Inflammatory macrophage (primary cell): Measurements from ENCODE around the gene LYVE1.
A peak's percentile ranks its signal among the peaks of the same experiment; 100 is the strongest.
"Not testable (repeated sequence)": the region's sequence is repeated elsewhere in the genome, so short reads cannot be mapped to it uniquely, and the experiment has no call there.

ENCODE experiments used
- DNase-seq, 2 donors: peaks; one replicate each; pipeline ENCODE4 v3.0.0-alpha.2; 2020 to 2022
- total RNA-seq, 18 experiments: gene quantifications; one replicate each; lab custom pipeline; 2026; ENCODE audit warnings: mixed read lengths in 6 of 18, inconsistent platforms in 2 of 18; lab: John Stamatoyannopoulos, UW

The LYVE1 gene, protein sequence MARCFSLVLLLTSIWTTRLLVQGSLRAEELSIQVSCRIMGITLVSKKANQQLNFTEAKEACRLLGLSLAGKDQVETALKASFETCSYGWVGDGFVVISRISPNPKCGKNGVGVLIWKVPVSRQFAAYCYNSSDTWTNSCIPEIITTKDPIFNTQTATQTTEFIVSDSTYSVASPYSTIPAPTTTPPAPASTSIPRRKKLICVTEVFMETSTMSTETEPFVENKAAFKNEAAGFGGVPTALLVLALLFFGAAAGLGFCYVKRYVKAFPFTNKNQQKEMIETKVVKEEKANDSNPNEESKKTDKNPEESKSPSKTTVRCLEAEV
- total RNA-seq: 0 to 0.12 (median 0) reads per million in 18 experiments

DNA sequence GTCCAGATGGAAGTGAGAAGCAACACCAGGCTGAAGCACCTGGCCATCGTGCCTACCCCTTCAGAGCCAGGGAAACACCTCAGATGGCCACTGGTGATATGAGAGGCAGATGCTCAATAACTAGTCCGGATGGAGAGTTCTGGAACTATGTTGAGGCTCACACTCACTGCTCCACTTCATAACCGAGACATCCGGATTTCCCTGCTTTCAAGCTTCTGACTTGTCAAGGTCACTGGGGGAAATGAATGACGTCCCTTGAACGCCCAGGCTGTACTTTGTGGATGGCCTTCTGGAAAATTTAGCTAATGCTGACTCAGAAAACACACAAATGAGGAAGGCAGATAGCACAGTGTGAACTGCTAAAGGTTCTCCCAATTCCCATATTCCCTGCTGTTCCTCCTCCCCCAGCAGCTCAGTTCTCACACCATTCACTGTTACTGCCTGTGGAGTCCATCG lies at the start of gene LYVE1:
LYVE1 (minus strand) TSS at position 180 of the 456 bp plus-strand sequence; CDS start at position 47, 133 bp downstream.
- DNase-seq: no peak

DNA sequence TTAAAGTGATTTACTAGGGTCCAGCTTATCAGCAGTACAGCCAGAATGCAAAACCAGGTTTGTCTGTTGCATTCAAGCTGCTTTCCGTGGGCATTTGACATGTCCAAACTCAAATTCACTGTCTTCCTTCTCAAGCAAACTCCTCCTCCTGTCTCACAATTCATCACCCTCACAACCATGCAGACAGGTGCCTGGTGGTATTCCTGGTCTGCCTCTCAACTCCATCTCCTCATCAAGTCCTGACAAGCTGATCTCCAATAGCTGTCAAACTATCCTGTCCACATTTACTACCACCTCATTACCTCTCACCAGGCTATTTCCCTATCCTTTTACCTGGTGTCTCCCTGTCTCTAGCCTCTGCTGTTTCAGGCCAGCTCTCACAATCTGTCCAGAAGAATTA lies 49.1 kb upstream of the LYVE1 start:
- DNase-seq: no peak

DNA sequence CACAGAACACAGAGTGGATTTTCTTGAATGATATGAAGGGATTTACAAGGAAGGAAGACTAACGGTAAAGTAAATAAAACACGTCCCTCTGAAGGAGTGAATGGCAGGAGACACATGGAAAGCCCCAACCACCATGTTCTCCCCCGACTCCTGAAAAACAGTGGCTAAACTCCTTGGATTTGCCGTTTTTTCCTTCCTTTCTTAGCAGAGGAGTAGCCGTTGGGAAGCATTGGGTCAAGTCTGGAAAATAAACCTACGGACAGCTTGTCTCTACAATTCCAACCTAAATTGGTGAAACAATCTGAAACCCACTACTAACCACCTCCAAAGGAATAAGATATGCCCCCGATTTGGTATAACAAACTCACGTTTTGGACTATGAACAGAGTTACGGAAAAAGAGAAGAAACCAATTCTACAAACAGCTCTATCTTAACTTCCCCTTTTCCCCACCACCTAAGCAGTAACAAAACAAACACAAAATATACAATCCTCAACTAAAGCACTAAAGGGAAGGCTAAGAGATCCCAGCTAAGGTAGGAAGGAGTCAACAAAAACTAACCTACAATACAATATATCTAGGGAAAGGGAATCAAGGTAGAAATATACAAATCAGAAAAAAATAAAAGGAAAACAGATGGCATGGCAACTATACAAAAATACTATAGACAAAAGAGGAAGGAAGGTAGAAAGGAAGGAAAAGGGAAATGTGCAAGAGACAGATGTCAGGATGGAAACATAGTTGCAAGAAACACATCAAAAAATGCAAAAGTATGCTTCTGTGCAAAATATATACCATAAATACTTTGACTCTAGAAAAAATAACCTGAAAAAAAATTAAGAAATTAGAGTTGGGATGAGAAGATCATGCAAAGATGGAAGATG lies 43.8 kb upstream of the LYVE1 start:
- peak in 1 of 2 donors; percentile 58 for DNase-seq

DNA sequence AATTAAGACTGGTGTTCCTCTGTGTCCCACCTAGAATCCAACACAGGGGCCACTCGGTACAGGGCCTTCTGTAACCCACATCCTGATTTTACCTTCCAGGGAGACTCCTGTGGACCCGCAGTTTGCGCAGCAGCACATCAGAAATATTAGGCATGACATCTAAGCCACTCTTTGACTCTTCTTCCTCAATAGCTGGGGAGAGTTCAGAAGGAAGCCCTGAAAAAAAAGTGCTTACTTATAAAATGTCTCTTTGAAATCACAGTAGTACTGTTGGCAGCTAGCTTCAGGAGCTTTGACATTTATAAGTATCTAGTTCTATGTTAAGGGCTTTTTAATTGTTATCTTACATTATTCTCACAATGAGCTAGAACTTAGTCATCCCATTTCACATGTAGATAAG lies 41.2 kb upstream of the LYVE1 start:
- peak in 1 of 2 donors; percentile 15 for DNase-seq

DNA sequence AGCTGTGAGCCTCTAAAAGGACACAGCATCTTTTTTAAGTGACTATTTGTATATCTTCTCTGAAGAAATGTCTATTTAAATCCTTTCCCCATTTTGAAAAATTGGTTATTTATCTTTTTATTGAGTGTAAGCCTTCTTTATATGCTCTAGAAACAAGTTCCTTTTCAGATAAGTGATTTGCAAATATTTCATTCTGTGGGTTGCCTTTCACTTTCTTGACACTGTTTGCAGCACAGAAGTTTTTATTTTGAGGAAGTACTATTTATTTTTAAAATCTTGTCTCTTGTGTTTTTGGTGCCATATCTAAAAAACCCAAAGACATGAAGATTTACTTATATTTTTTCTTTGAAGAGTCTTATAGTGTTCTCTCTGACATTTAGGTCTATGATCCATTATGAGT lies 40.1 kb upstream of the LYVE1 start:
- peak; percentile 51 to 75 for DNase-seq

DNA sequence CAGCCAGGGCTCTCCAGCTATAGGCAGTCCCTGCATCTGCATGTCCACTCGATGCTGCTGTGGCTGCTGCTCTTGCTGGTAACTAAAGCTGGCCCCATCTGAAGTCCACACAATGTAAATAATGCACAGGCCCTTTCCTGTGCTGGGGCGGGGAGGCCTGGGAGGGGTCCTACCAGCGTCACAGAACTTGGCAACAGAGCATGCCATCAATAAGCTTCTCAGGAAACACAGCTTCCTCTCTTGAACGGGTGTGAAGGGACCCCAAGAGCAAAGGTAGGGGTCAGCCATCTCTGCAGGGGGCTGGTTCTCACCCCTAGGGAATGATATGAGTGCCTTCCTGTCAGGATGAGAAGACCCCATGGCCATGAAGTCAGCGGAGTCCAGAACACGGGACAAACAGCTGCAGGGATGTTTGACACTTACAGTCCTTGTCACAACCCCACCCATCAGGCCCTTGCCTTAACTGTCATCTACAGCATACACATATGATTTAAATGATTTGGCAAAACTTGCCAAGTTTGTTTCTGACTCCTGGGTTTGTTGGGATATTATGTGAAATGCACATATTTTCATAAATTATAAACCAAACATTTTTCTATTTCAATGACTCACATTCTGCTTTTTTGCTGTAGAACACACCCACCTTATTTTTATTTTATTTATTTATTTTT lies 39.1 kb upstream of the LYVE1 start:
- peak in 1 of 2 donors; percentile 38 for DNase-seq

DNA sequence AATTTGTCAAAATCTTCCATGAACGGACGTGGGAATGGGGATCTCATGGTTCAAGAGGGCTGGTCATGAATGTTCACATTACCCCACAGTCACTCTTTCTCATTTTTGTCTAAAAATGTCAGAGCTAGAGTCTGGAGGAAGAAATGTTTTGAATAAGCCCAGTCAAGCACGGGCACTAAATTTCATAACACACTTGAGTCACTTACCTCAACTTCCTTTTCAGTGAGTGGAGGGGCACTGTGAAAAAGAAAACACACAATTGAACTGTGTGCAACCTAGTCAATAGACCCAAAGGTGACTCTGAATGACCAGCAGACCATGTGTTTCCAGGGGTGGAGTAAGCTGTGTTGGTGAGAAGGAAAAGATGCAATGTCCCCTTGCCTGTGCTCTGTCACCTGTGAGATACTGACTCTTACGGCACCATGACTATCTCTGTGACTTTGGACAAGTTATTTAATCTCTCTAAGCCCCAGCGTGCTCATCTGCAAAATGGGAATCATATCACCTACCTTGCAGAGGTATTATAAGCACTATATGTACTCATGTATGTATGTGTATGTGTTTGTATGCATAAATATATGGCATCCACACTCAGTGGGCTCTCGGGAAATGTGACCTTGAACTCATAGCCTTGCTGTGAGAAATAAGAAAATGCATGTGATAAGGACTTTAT lies 38.2 kb upstream of the LYVE1 start:
- peak; percentile 78 to 91 for DNase-seq

DNA sequence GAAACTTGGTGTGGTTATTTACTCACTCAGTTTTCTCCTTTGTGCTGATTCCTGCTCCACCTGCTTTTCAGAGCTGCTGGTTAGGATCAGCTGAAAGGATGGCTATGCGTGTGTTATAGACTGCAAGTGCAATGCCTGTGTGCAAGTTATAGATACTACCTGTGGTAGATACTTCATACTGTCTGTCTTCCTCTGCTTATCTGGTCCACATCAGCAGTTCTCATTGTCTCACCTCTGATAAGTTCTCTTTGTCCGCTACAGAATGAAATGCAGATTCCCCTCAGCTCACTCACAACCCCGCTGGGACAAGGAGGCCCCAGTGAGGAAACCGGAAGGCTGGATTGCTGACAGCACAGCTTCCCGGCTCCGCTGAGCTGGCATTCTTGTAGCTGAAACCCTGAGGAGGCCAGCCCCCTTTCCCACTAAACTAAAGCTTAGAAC lies 37.5 kb upstream of the LYVE1 start:
- peak; percentile 63 to 71 for DNase-seq

DNA sequence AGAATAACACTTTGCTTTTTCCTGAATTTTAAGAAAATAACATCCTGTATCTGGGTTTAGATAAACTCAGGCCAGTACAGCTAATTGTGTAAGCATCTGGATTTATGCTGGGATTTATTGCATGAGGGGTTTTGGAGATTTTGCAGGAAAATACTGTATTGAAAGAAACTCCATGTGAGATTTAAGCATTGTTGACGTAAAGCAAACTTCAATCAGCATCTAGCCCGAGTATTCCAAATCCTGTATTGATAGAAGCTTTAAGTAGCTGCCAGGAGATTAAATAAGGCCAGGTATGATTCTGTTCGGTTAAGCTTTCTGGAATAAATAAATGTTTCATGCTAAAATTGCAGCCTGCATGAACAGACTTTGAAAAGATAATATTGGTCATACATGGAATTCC lies 36.3 kb upstream of the LYVE1 start:
- DNase-seq: no peak

DNA sequence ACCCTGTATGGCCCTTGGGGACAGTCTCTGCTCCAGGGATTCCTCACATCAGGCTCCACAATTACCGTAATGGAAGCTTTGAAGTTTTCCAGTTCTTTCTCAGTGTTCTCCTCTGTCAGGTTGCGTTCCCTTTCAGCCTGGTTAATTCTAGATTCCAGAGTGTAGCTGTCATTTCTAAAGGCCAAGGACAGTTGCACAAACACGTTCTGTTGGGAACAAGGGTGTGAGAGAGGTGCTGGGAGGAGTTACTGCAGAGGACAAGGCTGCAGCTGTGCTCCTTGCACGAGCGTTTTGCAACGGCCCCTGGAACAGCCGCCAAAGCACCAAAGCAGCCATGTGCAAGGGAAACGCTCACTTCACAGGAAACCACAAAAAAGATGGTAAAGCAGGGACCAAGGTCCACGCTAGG lies 35.9 kb upstream of the LYVE1 start:
- DNase-seq: no peak

DNA sequence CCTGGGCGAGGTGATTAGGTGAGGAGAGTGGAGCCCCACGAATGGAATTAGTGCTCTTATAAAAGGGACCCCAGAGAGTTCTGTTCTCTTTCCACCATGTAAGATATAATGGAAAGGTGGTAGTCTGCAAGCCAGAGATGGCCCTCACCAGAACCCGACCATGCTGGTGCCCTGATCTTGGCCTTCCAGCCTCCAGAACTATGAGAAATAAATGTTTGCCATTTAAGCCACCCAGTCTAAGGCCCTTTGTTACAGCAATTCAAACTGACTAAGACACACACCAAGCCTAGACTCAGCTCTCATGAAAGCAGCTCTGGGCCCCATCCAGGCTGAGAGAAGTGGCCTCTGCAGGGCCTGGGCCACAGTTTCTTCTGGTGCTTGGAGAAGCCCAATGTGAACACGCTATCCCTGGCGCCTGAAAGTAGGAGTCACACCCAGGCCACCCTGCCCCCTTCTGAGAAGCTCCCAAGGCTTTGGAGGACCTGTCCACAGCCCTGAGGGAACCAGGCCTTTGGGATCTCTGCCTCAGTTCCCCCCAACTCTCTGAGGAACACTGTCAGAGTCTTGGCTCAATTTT lies 35.3 kb upstream of the LYVE1 start:
- DNase-seq: no peak

DNA sequence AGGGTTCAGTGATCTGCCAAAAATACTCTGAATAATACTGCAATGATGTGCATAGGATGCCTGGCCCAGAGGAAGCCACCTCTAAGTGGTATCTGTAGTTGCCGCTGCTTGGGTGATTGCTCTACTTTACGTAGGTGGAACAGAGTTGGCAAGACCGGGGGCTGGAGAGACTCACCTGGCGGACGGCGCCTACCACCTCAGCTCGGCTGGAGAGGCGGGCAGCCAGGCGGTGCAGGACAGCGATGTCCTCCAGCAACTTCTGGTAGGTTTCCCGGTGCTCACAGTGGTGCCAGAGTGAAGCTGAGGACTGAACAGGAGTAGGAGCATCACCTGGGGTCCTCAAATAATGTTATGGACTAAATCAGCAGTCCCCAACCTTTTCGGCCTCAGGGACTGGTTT lies 34.5 kb upstream of the LYVE1 start:
- no peak for DNase-seq

DNA sequence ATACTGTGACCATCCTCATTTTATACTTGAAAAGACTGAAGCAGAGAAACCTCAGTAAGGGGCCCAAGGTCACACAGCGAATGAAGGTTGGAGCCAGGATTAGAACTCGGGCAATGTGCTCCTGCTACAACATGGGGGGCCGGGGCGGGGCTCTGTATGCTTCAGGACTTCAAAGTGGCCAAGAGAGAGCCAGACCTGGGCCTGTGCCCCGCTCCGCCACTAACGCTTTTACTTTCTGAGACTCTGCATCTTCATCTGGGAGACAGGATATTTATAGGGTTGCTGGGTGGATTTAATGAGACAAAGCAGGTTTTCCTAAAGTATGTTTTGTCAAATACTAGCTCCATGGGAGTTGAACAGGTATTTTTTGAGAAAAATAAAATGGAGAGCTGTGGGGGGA lies 33.9 kb upstream of the LYVE1 start:
- DNase-seq: no peak

DNA sequence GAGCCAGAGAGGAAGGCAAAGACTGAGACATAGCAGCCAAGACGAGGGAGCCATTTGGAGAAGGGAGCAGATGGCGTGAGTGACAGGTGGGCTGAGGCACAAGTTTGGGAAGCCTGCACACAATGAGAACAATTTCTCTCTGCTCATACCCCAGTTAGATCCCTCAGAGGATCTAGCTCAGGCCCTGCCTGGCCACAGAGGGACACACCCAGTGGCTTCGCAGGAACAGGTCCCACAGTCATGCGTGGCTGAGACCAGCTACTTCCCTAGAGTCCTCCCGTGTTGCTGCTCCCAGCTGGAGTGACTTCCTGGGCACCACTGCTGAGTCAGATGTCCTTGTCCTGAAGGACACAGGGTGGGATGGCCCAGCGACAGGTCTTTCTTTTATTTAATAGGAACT lies 33.4 kb upstream of the LYVE1 start:
- peak; percentile 21 to 37 for DNase-seq

DNA sequence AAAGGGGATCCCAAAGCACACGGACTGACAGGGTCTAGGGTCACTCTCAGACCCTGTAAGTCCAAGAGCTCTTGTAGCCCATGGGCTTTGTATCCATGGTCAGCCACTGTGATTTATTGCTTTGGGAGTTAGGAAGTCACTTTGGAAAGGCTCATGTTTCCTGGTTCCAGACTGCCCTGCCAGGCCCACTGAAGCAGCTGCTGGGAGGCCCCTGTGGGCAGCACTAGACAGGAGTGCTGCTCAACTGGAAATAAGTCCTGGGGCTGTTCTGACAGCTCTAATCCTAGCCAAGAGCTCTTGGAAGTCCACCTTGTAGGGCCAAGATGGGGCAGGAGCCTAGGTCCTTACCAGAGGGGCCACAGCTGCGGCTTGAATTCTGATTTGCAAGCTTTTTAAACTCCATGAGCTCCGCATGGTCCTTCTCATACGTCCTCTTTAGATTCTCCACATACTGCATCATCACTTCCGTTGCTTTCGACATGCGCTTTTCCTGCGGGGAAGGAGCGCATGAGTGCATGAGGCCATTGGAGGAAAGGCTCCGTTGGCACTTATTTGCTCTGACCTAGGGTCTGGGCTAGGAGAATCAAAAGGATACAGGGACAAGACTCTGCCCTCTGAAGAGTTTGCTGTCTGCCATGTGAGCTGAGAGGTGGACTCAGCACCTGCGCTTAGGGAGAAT lies 32.2 kb upstream of the LYVE1 start:
- peak; percentile 19 for DNase-seq

DNA sequence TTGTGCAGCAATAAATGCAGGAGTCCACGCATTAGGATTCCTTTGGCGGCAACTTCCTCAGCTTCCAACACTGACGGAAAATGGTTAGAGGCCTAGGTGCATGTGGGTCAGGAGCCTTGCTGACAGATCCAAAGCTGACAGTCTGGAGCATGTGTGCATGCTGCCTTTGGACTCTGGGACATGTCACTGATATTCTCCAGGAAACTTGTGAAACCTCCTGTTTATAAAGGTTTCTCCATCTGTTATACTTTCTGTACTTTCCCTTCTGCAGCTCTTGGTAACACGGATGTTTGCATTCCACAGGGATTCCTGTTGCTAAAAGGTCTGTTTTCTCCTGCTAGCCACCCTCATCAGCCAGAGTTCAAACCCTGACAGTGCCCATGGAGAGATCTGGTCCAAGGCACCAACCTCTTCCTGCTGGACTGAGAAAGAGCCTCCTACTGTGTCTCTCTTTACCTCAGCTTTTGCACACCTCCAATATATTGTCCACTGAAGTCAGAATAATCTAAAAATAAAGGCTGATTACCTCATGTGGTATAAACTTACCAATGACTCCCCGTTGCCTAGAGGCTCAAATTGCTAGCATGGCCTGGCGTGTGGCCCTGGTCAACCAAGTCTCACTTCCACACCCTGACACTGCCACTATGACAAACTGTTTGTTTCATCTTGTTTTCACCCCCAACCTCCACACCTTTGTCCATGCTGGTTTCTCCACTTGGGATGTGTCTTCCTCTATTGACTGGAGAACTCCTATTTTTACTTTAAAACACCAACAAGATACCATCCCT lies 31.1 kb upstream of the LYVE1 start:
- no peak for DNase-seq

DNA sequence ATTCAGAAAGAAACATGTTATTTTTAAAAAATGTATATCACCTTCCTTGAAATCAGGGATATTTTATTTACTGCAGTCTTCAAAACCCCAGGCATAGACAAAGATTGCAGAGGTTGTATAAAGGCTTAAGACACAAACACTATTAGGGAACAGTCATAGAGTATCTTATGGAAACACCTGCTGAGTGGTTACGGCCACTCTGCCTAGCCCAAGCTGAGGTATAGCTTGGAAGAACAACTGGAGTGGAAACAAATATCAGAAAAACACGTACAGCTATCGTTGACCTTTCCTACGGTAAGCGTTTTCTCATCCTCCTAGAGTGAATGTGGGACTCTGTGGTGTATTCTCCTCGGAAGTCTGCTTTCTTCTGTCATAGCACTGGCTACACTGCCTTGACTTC lies 30.4 kb upstream of the LYVE1 start:
- no peak for DNase-seq

DNA sequence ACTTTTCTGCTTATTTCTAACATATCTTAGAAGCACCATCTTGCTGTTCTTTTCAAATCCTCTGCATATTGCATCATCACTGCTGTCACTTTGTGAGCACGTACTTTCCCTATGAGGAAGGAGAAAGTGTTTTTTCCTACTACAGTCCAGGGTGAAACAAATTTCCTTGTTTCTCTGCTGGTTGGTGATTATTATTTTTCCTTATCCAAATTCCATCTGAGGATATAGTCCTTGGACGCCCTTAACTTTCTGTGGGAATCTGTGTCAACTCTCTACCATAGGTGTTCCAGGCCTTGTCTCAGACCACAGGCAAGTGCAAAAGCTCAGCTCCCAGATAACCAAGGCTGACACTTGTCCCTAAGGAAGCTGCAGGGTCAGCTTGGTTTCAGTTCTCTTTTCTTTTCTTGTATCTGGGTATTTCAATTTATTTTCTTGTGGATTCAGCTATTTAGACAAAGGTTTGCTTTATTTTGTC lies 29.4 kb upstream of the LYVE1 start:
- peak; percentile 38 to 59 for DNase-seq

DNA sequence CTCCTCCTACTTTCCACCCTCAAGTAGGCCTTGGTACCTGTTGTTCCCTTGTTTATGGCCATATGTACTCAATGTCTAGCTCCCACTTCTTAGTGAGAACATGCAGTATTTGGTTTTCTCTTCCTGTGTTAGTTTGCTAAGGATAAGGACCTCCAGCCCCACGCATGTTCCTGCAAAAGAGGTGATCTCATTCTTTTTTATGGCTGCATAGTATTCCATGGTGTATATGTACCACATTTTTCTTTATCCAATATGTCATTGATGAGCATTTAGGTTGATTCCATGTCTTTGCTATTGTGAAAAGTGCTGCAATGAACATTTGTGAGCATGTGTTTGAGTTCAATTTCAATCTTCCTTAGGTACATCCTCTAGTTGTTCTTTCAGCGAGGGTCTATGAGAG lies 27.4 kb upstream of the LYVE1 start:
- DNase-seq: not testable (repeated sequence)

DNA sequence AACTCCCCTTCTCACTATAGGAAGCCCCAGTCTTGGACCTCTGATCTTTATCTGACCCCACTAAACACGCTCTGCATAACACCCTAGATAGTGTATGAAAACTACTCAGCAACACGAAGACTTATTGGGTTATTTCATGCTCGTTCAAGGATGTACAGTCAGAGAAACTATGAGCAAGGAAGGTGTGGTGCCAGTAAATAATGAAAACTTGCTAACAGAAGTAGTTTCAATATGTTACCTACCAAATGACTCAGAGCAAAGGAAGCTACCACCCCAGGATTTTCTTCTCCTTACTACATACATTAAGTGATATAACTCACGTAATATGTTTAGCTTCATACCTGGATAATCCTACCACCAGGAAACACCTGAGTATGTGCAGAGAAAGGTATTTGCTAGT lies 25.9 kb upstream of the LYVE1 start:
- no peak for DNase-seq
